Measurements from ENCODE around the gene DTNA. TPM values are rescaled to one million over a fixed set of nuclear protein-coding genes. Genes with fewer than 3 reads are reported as not detected.

Gene DTNA
- polyA plus RNA-seq, 1 donor (not counting 4 experiments of a cell fraction or from before 2014, with no cell fraction given): 0.81 TPM

- H3K27me3 ChIP-seq (ENCODE audit: control insufficient read depth, extremely low read depth, insufficient read depth, low read length): no peaks in the 10 kb centered on the region
- dilution Hi-C loops (cut with MboI; ENCODE audit: extremely low pct_ligation_motif_present, low sequenced_read_pairs): no loop called here
- no peak overlapping the region for H3K27ac ChIP-seq (ENCODE audit: control insufficient read depth, insufficient read depth, low read length)
- no peaks in the 10 kb centered on the region for H3K79me2 ChIP-seq (ENCODE audit: control insufficient read depth, insufficient read depth, low read length)
- TF ChIP-seq EZH2 (IDR thresholded peaks at IDR 0.05; ENCODE audit: low read length) (no peak), CTCF (optimal IDR thresholded peaks at IDR 0.05 in 1 of 3, IDR thresholded peaks at IDR 0.05 in 1 of 3, conservative IDR thresholded peaks at IDR 0.05 in 1 of 3; ENCODE audit: extremely low read depth in 1 of 3, insufficient read depth in 2 of 3, low read length in 3 of 3) (no peak)
- H3K36me3 ChIP-seq (ENCODE audit: control insufficient read depth in 2 of 2, extremely low read depth in 1 of 2, insufficient read depth in 2 of 2, low read length in 2 of 2): no peaks in the 10 kb centered on the region
- no peaks in the 10 kb centered on the region for H3K9me3 ChIP-seq (ENCODE audit: control insufficient read depth, low read depth, low read length)
- no peaks in the 10 kb centered on the region for H3K9me1 ChIP-seq (ENCODE audit: control insufficient read depth, extremely low read depth, insufficient read depth, low read length)
- H3K9ac ChIP-seq (ENCODE audit: control insufficient read depth, extremely low read depth, insufficient read depth, low read length): no peak overlapping the region
- DNase-seq (ENCODE audit: low read depth, low spot score) (no peak), FAIRE-seq (no peak)
- no peak overlapping the region for H3K4me3 ChIP-seq (ENCODE audit: control insufficient read depth in 2 of 3, extremely low read depth in 1 of 3, insufficient read depth in 2 of 3, low read depth in 1 of 3, low read length in 3 of 3)
- H3K4me2 ChIP-seq (ENCODE audit: control insufficient read depth, extremely low read depth, insufficient read depth, low read depth, low read length): no peak overlapping the region
- no peaks in the 10 kb centered on the region for H3K4me1 ChIP-seq (ENCODE audit: control insufficient read depth, extremely low read depth, insufficient read depth, low read length)
- H4K20me1 ChIP-seq (ENCODE audit: control insufficient read depth, extremely low read depth, insufficient read depth, low read length): no peaks in the 10 kb centered on the region
- H2AFZ ChIP-seq (ENCODE audit: control insufficient read depth, low read length): no peak overlapping the region
Observed at GRCh38 chr18:34752056-34752455, 42.0 kb downstream of the DTNA start.

- no peak overlapping the region for H3K9ac ChIP-seq (ENCODE audit: control insufficient read depth, extremely low read depth, insufficient read depth, low read length)
- H3K36me3 ChIP-seq (ENCODE audit: control insufficient read depth in 2 of 2, extremely low read depth in 1 of 2, insufficient read depth in 2 of 2, low read length in 2 of 2): no peaks in the 10 kb centered on the region
- H3K27ac ChIP-seq (ENCODE audit: control insufficient read depth, insufficient read depth, low read length): no peak overlapping the region
- H3K4me2 ChIP-seq (ENCODE audit: control insufficient read depth, extremely low read depth, insufficient read depth, low read depth, low read length): no peak overlapping the region
- H4K20me1 ChIP-seq (ENCODE audit: control insufficient read depth, extremely low read depth, insufficient read depth, low read length): no peaks in the 10 kb centered on the region
- no peak overlapping the region for H2AFZ ChIP-seq (ENCODE audit: control insufficient read depth, low read length)
- H3K9me1 ChIP-seq (ENCODE audit: control insufficient read depth, extremely low read depth, insufficient read depth, low read length): no peaks in the 10 kb centered on the region
- dilution Hi-C loops (cut with MboI; ENCODE audit: extremely low pct_ligation_motif_present, low sequenced_read_pairs): no loop called here
- H3K79me2 ChIP-seq (ENCODE audit: control insufficient read depth, insufficient read depth, low read length): no peaks in the 10 kb centered on the region
- H3K27me3 ChIP-seq (ENCODE audit: control insufficient read depth, extremely low read depth, insufficient read depth, low read length): no peaks in the 10 kb centered on the region
- no peak overlapping the region for H3K4me3 ChIP-seq (ENCODE audit: control insufficient read depth in 2 of 3, extremely low read depth in 1 of 3, insufficient read depth in 2 of 3, low read depth in 1 of 3, low read length in 3 of 3)
- FAIRE-seq (no peak), DNase-seq (ENCODE audit: low read depth, low spot score) (no peak)
- TF ChIP-seq CTCF (optimal IDR thresholded peaks at IDR 0.05 in 1 of 3, IDR thresholded peaks at IDR 0.05 in 1 of 3, conservative IDR thresholded peaks at IDR 0.05 in 1 of 3; ENCODE audit: extremely low read depth in 1 of 3, insufficient read depth in 2 of 3, low read length in 3 of 3) (no peak), EZH2 (IDR thresholded peaks at IDR 0.05; ENCODE audit: low read length) (no peak)
- no peaks in the 10 kb centered on the region for H3K4me1 ChIP-seq (ENCODE audit: control insufficient read depth, extremely low read depth, insufficient read depth, low read length)
- H3K9me3 ChIP-seq (ENCODE audit: control insufficient read depth, low read depth, low read length): no peaks in the 10 kb centered on the region
Observed at GRCh38 chr18:34754300-34754699, 44.2 kb downstream of the DTNA start.
